ENCODE results near the gene ANKRD40CL.

ANKRD40CL gene

DNA sequence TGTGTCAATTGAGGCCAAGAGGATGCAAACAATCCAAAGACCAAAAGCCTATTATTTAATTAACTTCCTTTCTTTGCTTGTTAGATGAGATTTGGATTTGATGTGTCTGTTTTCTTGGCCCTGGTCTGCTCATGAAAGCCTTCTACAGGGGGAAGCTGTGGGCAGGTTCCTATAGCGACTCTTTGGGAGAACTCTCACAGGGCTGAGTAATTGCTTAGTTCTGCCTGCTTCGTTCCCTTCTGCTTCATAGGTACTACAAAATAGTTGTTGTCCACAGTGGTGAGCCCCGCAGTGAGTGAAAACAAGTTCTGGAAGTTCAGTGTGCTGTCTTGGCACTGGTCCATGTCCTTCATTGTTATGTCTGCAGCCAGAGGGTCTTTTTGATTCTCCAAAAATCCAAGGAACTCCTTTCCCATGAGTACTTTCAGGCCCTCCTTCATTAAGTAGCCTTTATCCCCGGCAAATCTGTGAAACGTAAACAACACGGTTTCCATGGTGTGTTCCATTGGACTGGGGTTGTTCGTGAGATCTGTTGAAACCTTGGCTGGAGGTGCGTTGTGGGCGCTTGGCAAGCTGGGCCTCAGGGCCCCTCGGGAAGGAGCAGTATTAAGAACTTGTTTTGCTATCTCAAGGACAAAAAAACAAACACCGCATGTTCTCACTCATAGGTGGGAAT lies 30.0 kb upstream of the ANKRD40CL start:
- H3K36me3 ChIP-seq (ENCODE audit: insufficient read depth): no peaks in the 10 kb centered on the region
- no peak overlapping the region for H3K9ac ChIP-seq
- no peaks in the 10 kb centered on the region for H3K27me3 ChIP-seq (ENCODE audit: insufficient read depth, low read depth)
- H3K79me2 ChIP-seq (ENCODE audit: insufficient read depth, low read depth): no peaks in the 10 kb centered on the region
- no peaks in the 10 kb centered on the region for H3K4me1 ChIP-seq (ENCODE audit: low read depth, poor library complexity, severe bottlenecking)
- H4K20me1 ChIP-seq (ENCODE audit: insufficient read depth): no peaks in the 10 kb centered on the region
- TF ChIP-seq, protein P1, sequence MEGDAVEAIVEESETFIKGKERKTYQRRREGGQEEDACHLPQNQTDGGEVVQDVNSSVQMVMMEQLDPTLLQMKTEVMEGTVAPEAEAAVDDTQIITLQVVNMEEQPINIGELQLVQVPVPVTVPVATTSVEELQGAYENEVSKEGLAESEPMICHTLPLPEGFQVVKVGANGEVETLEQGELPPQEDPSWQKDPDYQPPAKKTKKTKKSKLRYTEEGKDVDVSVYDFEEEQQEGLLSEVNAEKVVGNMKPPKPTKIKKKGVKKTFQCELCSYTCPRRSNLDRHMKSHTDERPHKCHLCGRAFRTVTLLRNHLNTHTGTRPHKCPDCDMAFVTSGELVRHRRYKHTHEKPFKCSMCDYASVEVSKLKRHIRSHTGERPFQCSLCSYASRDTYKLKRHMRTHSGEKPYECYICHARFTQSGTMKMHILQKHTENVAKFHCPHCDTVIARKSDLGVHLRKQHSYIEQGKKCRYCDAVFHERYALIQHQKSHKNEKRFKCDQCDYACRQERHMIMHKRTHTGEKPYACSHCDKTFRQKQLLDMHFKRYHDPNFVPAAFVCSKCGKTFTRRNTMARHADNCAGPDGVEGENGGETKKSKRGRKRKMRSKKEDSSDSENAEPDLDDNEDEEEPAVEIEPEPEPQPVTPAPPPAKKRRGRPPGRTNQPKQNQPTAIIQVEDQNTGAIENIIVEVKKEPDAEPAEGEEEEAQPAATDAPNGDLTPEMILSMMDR (conservative IDR thresholded peaks at IDR 0.05; ENCODE audit: low read depth, low read length): no peak
- no peak overlapping the region for H3K27ac ChIP-seq
- H2AFZ ChIP-seq (ENCODE audit: low read depth): no peak overlapping the region
- no peak overlapping the region for H3K4me2 ChIP-seq
- no peak overlapping the region for H3K4me3 ChIP-seq (IDR thresholded peaks at IDR 0.05; ENCODE audit: insufficient read depth, low read depth, low read length)

DNA sequence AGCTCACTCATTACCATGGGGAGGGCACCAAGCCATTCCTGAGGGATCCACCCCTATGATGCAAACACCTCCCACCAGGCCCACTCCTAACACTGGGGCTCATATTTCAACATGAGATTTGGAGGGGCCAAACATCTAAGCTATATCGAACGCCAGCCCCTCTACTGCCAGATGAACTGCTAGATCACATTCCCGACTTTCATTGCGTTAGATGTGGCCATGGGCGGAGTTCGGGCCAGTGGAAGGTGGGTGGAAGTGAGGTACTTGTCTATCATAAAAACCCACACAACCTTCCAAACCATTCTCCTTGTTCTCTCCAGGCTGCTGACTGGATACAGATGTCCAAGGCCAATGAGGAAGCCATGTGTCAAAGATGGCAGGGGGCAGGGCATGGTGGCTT lies 27.0 kb upstream of the ANKRD40CL start:
- Histone ChIP-seq H3K27ac (no peak overlapping the region), H4K20me1 (ENCODE audit: insufficient read depth) (no peaks in the 10 kb centered on the region), H3K27me3 (ENCODE audit: insufficient read depth, low read depth) (no peaks in the 10 kb centered on the region), H3K79me2 (ENCODE audit: insufficient read depth, low read depth) (no peaks in the 10 kb centered on the region), H3K4me2 (no peak overlapping the region), H3K9ac (no peak overlapping the region), H3K4me1 (ENCODE audit: low read depth, poor library complexity, severe bottlenecking) (no peaks in the 10 kb centered on the region), H3K36me3 (ENCODE audit: insufficient read depth) (no peaks in the 10 kb centered on the region), H2AFZ (ENCODE audit: low read depth) (no peak overlapping the region), H3K4me3 (IDR thresholded peaks at IDR 0.05; ENCODE audit: insufficient read depth, low read depth, low read length) (no peak overlapping the region)
- TF ChIP-seq, protein P1 (conservative IDR thresholded peaks at IDR 0.05; ENCODE audit: low read depth, low read length): no peak

- no peak overlapping the region for H3K9ac ChIP-seq
- no peaks in the 10 kb centered on the region for H3K79me2 ChIP-seq (ENCODE audit: insufficient read depth, low read depth)
- no peak overlapping the region for H3K27ac ChIP-seq
- no peak overlapping the region for H2AFZ ChIP-seq (ENCODE audit: low read depth)
- TF ChIP-seq, protein P1 (conservative IDR thresholded peaks at IDR 0.05; ENCODE audit: low read depth, low read length): no peak
- H3K4me3 ChIP-seq (IDR thresholded peaks at IDR 0.05; ENCODE audit: insufficient read depth, low read depth, low read length): no peak overlapping the region
- H3K27me3 ChIP-seq (ENCODE audit: insufficient read depth, low read depth): no peaks in the 10 kb centered on the region
- no peaks in the 10 kb centered on the region for H3K36me3 ChIP-seq (ENCODE audit: insufficient read depth)
- peaks cover 3% of the 10 kb centered on the region for H3K4me1 ChIP-seq (ENCODE audit: low read depth, poor library complexity, severe bottlenecking)
- no peaks in the 10 kb centered on the region for H4K20me1 ChIP-seq (ENCODE audit: insufficient read depth)
- no peak overlapping the region for H3K4me2 ChIP-seq
Measured at GRCh38 chr17:50793007-50793406, 25.7 kb upstream of the ANKRD40CL start.

DNA sequence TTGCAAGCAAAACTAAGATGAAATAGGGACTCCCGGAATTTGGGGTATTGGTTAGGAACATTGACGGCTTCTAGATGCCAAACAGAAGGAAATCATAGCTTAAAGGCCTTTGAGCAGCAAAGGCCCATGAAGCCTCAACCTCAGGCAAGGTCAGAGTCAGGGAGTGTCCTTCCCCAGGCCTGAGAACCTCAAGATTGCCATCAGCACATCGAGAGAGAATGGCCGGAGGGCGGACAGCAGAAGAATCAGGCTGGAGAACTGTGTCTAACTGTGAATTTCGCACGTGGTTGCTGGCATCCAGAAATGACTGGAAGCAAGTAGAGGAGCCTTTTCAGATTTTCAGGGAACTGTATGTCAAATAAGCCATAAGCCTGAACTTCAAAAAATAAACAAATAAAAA lies 24.8 kb upstream of the ANKRD40CL start:
- Histone ChIP-seq H3K27me3 (ENCODE audit: insufficient read depth, low read depth) (no peaks in the 10 kb centered on the region), H3K9ac (no peak overlapping the region), H3K4me2 (no peak overlapping the region), H3K4me3 (IDR thresholded peaks at IDR 0.05; ENCODE audit: insufficient read depth, low read depth, low read length) (no peak overlapping the region), H4K20me1 (ENCODE audit: insufficient read depth) (no peaks in the 10 kb centered on the region), H3K36me3 (ENCODE audit: insufficient read depth) (no peaks in the 10 kb centered on the region), H3K4me1 (ENCODE audit: low read depth, poor library complexity, severe bottlenecking) (peaks cover 11% of the 10 kb centered on the region), H3K27ac (no peak overlapping the region), H2AFZ (ENCODE audit: low read depth) (no peak overlapping the region), H3K79me2 (ENCODE audit: insufficient read depth, low read depth) (no peaks in the 10 kb centered on the region)
- TF ChIP-seq, protein P1 (conservative IDR thresholded peaks at IDR 0.05; ENCODE audit: low read depth, low read length): no peak
